ENCODE results near the gene PACSIN3.

PACSIN3 gene

GRCh38 chr11:47186700-47187695 lies 764 bp upstream of the PACSIN3 start:
- in situ Hi-C loops (cut with MboI; ENCODE audit: low sequenced_read_pairs) = no loop called here
- peaks cover 17% of the 10 kb centered on the region for H3K4me1 ChIP-seq
- peak; percentile 65 to 85 for DNase-seq (ENCODE audit: low spot score in 2 of 2)
- no peaks in the 10 kb centered on the region for H3K27me3 ChIP-seq (ENCODE audit: low read depth)
- H3K36me3 ChIP-seq (replicated peaks) = no peaks in the 10 kb centered on the region; the same call in 1 of the 2 replicates
- no peaks in the 10 kb centered on the region for H3K9me3 ChIP-seq
- peak overlapping the region; percentile 75 for H3K4me3 ChIP-seq

- peak overlapping the region; percentile 75 for H3K4me3 ChIP-seq
- peaks cover 5% of the 10 kb centered on the region for H3K36me3 ChIP-seq (replicated peaks)
- H3K9me3 ChIP-seq = no peaks in the 10 kb centered on the region
- H3K27me3 ChIP-seq (ENCODE audit: low read depth) = no peaks in the 10 kb centered on the region
- in situ Hi-C loops (cut with MboI; ENCODE audit: low sequenced_read_pairs) = no loop called here
- peaks cover 17% of the 10 kb centered on the region for H3K4me1 ChIP-seq
- DNase-seq (ENCODE audit: low spot score in 2 of 2) = peak; percentile 73 to 88
Measured at GRCh38 chr11:47185305-47186075, 744 bp downstream of the PACSIN3 start.

DNA sequence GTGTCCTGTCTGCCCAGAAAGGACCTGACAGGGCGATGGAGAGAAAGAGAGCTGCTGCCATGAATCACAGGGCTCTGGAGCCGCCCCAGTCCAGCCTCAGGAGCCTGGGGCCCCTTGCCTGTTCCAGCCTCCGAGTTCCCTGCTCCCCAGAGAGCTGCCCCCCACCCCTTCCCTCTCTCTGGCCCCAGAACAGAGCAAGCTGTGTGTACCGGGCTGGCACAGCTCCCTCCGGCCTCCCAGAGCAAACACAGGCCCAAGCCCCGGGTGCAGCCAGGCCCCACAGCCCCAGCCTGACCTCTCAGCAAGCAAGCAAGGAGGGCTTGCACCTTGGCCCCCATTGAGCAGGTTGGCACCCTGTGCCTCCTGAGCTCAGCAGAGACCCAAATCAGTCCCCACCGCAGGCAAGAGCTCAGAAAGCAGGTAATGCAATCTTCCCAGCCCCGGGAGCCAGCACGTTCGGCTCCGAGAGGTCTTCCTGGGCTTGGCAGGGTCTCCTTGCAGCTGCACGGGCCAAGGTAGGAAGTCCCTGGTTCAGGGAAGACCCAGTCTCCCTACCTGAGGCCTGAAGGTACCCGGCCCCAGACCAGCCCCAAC lies 1.4 kb downstream of the PACSIN3 start:
- in situ Hi-C loops (cut with MboI; ENCODE audit: low sequenced_read_pairs) = no loop called here
- no peaks in the 10 kb centered on the region for H3K9me3 ChIP-seq
- H3K4me1 ChIP-seq = peaks cover 17% of the 10 kb centered on the region
- no peaks in the 10 kb centered on the region for H3K27me3 ChIP-seq (ENCODE audit: low read depth)
- H3K36me3 ChIP-seq (replicated peaks) = peaks cover 6% of the 10 kb centered on the region
- no peak for DNase-seq (ENCODE audit: low spot score in 2 of 2)
- peak overlapping the region; percentile 75 for H3K4me3 ChIP-seq

- in situ Hi-C loops (cut with MboI; ENCODE audit: low sequenced_read_pairs) = no loop called here
- H3K4me3 ChIP-seq = no peak overlapping the region
Measured at GRCh38 chr11:47183969-47184368, 2.3 kb downstream of the PACSIN3 start.

GRCh38 chr11:47183031-47183856 lies 3.0 kb downstream of the PACSIN3 start:
- Histone ChIP-seq H3K9me3 (no peaks in the 10 kb centered on the region), H3K4me1 (peaks cover 17% of the 10 kb centered on the region), H3K36me3 (replicated peaks) (peaks cover 19% of the 10 kb centered on the region), H3K27me3 (ENCODE audit: low read depth) (no peaks in the 10 kb centered on the region), H3K4me3 (no peak overlapping the region)
- DNase-seq (ENCODE audit: low spot score in 2 of 2) = no peak
- in situ Hi-C loops (cut with MboI; ENCODE audit: low sequenced_read_pairs) = no loop called here

More at GRCh38 chr11:47183969-47184368, 2.3 kb downstream of the PACSIN3 start:
- peaks cover 14% of the 10 kb centered on the region for H3K36me3 ChIP-seq (replicated peaks)
- no peak for DNase-seq (ENCODE audit: low spot score in 2 of 2)
- no peaks in the 10 kb centered on the region for H3K9me3 ChIP-seq
- no peaks in the 10 kb centered on the region for H3K27me3 ChIP-seq (ENCODE audit: low read depth)
- peaks cover 17% of the 10 kb centered on the region for H3K4me1 ChIP-seq

- Histone ChIP-seq H3K4me1 (peaks cover 16% of the 10 kb centered on the region), H3K9me3 (no peaks in the 10 kb centered on the region), H3K4me3 (no peak overlapping the region), H3K27me3 (ENCODE audit: low read depth) (no peaks in the 10 kb centered on the region), H3K36me3 (replicated peaks) (peaks cover 24% of the 10 kb centered on the region)
- in situ Hi-C loops (cut with MboI; ENCODE audit: low sequenced_read_pairs) = no loop called here
- no peak for DNase-seq (ENCODE audit: low spot score in 2 of 2)
Measured at GRCh38 chr11:47182380-47182779, 3.9 kb downstream of the PACSIN3 start.

GRCh38 chr11:47181271-47181670 lies 5.0 kb downstream of the PACSIN3 start:
- H3K4me1 ChIP-seq = peaks cover 11% of the 10 kb centered on the region; the same call in 1 of the 2 replicates
- in situ Hi-C loops (cut with MboI; ENCODE audit: low sequenced_read_pairs) = no loop called here
- no peak for DNase-seq (ENCODE audit: low spot score in 2 of 2)
- no peaks in the 10 kb centered on the region for H3K9me3 ChIP-seq
- no peaks in the 10 kb centered on the region for H3K27me3 ChIP-seq (ENCODE audit: low read depth)
- peaks cover 27% of the 10 kb centered on the region for H3K36me3 ChIP-seq (replicated peaks)
- H3K4me3 ChIP-seq = no peak overlapping the region

- H3K9me3 ChIP-seq = no peaks in the 10 kb centered on the region
- no peak for DNase-seq (ENCODE audit: low spot score in 2 of 2)
- H3K36me3 ChIP-seq (replicated peaks) = peaks cover 33% of the 10 kb centered on the region
- H3K27me3 ChIP-seq (ENCODE audit: low read depth) = no peaks in the 10 kb centered on the region
- no peak overlapping the region for H3K4me3 ChIP-seq
- peaks cover 14% of the 10 kb centered on the region; the same call in 1 of the 2 replicates for H3K4me1 ChIP-seq
- in situ Hi-C loops (cut with MboI; ENCODE audit: low sequenced_read_pairs) = no loop called here
Measured at GRCh38 chr11:47180006-47180787, 6.0 kb downstream of the PACSIN3 start.

GRCh38 chr11:47179655-47179991 lies 6.6 kb downstream of the PACSIN3 start:
- in situ Hi-C loops (cut with MboI; ENCODE audit: low sequenced_read_pairs) = loop anchor here (5.0 kb wide), 1 partner anchor 88 kb away; no protein-coding TSS in a partner anchor
- peaks cover 9% of the 10 kb centered on the region; the same call in 1 of the 2 replicates for H3K4me1 ChIP-seq
- DNase-seq (ENCODE audit: low spot score in 2 of 2) = peak; percentile 18 to 71
- H3K4me3 ChIP-seq = no peak overlapping the region
- peaks cover 39% of the 10 kb centered on the region for H3K36me3 ChIP-seq (replicated peaks)
- H3K27me3 ChIP-seq (ENCODE audit: low read depth) = no peaks in the 10 kb centered on the region
- H3K9me3 ChIP-seq = no peaks in the 10 kb centered on the region

- no peak overlapping the region for H3K4me3 ChIP-seq
- peaks cover 42% of the 10 kb centered on the region for H3K36me3 ChIP-seq (replicated peaks)
- H3K4me1 ChIP-seq = peaks cover 9% of the 10 kb centered on the region; the same call in 1 of the 2 replicates
- no peak for DNase-seq (ENCODE audit: low spot score in 2 of 2)
- no peaks in the 10 kb centered on the region for H3K27me3 ChIP-seq (ENCODE audit: low read depth)
- in situ Hi-C loops (cut with MboI; ENCODE audit: low sequenced_read_pairs) = loop anchor here (5.0 kb wide), 1 partner anchor 88 kb away; no protein-coding TSS in a partner anchor
- no peaks in the 10 kb centered on the region for H3K9me3 ChIP-seq
Measured at GRCh38 chr11:47178737-47179654, 7.2 kb downstream of the PACSIN3 start.

GRCh38 chr11:47178316-47178715 lies 7.9 kb downstream of the PACSIN3 start:
- H3K9me3 ChIP-seq = no peaks in the 10 kb centered on the region
- in situ Hi-C loops (cut with MboI; ENCODE audit: low sequenced_read_pairs) = loop anchor here (5.0 kb wide), 1 partner anchor 89 kb away; no protein-coding TSS in a partner anchor
- no peak for DNase-seq (ENCODE audit: low spot score in 2 of 2)
- peaks cover 48% of the 10 kb centered on the region for H3K36me3 ChIP-seq (replicated peaks)
- H3K4me3 ChIP-seq = no peak overlapping the region
- H3K27me3 ChIP-seq (ENCODE audit: low read depth) = no peaks in the 10 kb centered on the region
- H3K4me1 ChIP-seq = peaks cover 9% of the 10 kb centered on the region; the same call in 1 of the 2 replicates
